ENCODE measurements around the gene AGL.
"Not testable (repeated sequence)": the region's sequence is repeated elsewhere in the genome, so short reads cannot be mapped to it uniquely, and the experiment has no call there.

The AGL gene

DNA sequence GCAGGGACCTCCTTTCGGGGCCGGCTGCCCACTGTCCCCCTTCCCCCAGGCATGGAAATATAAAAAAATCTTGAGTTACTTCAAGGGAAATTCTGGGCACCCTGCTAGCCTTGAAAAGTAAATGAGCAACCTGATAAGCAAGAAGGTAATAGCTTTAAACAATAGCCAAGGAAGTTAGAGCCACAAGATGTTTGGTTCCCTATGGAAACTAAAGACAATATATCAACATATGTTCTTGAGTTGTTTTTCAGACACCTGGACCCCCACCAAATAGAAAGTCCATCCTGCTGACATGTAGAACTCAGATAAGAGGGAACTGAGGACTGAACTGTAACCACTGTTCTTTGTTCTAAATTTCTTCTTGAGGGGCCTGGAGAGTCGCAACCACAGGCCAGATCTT, 100.3 kb downstream of the AGL start:
- no peak for DNase-seq

DNA sequence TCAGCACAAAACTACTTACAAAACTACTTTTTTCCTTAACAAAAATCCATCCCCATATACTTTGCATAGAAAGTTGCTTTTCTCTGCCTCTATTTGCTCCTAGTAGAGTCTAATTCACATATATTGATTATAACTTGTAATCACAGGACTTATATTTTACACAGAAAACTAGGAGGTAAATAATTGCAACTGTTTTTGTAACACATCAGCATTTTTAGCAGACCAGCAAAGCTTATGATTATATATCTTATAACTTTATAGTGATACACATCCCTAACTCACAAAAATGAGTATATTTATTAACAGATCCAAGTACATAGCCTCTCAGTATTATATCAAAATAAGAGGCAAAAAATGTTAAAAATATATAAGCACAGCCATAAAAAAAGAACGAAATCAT, 102.4 kb downstream of the AGL start:
- DNase-seq = no peak

DNA sequence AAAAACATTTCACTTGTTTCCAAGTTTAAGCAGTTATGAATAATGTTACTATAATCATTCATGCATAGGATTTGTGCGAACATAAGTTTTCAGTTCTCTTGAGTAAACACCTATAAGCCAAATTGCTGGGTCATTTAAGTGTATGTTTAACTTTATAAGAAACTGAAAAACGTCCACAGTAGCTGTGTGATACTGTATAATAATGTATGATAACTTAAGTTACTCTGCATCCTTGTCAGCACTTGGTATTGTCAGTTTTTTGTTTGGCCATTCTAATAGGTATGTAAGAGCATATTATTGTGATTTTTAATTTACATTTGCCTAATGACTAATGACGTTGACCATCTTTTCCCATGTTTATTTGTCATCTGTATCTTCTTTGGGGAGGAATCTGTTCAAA, 105.2 kb downstream of the AGL start:
- no peak for DNase-seq

DNA sequence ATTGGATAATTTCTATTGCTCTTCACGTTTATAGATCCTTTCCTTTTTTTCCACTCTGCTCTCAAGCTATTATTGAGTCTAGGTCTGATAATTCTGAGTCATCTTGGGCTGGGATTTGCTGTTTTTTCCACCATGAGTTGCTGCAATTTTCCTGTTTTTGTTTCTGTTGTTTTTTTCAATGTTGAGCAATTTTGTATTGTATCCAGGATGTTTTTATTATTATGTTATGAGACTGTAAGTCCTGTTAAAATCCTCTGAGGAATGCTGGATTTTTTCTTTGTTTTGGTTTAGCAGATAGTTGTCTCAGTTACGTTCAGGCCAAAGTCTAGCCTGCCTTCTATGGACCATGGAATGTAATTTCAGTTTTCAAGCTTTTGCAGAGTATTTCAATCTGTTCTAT, 106.6 kb downstream of the AGL start:
- no peak for DNase-seq

DNA sequence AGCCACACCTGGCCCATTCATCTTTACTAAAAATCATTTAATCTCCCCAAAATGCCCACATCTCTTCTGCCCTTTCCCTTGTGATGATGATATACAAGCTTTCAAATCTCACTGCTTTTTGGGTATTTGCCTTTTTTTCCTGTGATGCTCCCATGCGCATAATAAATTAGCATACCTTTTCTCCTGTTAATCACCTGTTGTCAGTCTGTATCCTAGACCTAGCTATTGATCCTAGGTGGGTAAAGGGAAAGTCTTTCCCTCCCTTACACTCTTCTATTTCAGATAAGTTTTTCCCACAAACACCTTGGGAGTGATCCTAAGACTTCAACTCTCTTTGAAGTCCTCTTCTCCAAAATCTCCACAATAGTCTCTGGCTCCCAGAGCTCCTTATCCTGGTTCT, 107.7 kb downstream of the AGL start:
- DNase-seq = no peak

DNA sequence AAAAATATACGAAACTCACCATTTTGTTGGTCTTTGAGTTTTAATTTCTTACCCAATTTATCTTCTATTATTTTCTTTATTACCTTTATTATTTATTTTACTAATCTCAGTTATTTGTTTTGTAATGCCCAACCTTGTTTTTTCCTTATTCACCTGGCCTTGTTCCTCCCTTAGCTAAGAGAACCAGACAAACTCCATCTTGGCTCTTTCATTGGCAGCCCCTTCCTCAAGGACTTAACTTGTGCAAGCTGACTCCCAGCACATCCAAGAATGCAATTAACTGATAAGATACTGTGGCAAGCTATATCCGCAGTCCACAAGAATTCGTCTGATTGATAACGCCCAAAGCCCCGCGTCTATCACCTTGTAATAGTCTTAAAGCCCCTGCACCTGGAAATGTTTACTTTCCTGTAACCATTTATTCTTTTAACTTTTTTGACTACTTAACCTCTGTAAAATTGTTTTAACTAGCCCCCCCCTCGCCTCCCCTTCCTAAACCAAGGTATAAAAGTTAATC, 109.1 kb downstream of the AGL start:
- DNase-seq = not testable (repeated sequence)

DNA sequence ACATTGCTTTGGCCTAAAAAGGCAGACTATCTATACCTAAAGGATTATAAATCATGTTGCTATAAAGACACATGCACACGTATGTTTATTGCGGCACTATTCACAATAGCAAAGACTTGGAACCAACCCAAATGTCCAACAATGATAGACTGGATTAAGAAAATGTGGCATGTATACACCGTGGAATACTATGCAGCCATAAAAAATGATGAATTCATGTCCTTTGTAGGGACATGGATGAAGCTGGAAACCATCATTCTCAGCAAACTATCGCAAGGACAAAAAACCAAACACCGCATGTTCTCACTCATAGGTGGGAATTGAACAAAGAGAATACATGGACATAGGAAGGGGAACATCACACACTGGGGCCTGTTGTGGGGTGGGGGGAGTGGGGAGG, 110.1 kb downstream of the AGL start:
- DNase-seq = not testable (repeated sequence)

DNA sequence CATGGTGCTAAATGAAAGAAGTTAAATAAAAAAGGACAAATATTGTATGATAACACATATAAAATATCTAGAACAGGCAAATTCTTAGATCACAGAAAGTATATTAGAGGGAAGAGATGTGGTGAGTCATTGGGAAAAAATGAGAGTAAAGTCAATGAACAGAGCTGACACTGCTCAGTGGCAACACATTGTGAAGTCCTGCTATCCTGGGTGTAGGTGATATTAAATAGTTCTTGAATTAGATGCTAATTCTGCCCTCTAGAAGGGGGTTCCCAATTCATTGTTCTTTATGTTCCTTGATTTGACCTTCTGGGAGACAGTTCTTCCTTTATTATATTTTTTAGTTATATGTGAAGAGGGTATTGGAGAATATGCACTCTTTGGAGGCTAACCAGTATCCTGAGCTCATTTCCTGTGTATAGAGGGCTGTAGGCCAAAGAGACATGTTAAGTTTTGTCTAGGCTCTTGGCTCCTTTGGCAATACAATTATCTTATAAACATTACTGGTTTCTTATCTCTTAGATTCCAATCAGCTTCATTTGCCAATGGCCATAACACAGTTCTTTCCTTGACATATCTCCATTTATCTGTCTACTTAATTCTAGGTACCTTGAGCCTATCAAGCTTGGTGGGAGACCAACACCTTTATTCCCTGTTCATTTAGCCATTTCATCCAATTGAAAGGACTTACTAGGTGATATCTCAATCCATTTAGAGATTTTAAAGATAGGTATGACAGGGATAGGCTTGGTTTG, 113.1 kb downstream of the AGL start:
- no peak for DNase-seq

DNA sequence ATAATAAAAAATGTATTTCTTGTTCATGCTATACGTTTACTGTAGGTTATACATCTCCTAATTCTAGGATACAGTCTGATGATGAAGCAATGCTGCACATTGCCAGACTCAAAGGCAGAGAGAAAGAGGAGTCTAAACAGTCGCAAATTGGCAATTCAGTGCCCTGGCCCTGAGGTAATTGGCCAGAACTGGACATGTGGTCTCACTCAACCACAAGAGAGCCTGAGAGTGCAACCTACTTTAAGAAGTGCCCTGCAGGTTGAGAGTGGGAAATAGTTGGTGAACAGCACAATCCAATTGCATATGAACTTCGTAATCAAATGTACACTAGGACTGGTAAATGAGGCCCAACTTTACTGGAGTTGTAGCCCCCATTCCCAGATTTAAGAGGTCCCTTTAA, 114.6 kb downstream of the AGL start:
- DNase-seq = no peak

DNA sequence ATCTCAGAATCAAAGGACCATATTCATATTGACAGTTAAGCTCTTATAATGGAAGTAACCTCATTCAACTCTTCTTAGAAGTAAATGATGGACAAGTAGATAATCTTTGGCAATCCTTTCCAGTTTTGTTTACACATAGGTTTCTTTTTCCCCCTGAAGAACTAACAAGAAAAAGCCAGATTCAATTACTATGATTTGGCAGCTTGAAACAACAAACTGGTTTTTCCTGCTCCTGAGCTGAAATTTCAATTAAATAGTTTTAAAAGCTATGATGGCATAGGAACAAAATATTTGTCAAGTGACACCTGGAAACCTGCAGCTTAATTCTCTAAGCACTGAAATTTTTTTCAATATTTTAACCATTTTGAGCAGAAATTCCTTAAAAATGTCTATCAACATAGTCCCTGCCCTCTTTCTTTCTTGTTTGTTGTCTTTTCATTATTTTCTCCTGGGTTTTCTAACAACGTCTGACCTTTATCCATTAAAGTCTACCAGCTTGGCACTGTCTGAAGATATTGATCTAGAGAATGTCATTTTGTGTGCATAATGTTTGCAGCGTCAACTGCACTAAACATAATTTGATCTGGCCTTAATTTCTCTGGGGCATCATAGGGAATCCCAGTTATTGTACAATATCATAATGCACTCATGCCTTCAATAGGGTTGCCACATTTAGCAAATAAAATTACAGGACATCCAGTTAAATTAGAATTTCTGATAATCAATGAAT, 115.7 kb downstream of the AGL start:
- DNase-seq = no peak

DNA sequence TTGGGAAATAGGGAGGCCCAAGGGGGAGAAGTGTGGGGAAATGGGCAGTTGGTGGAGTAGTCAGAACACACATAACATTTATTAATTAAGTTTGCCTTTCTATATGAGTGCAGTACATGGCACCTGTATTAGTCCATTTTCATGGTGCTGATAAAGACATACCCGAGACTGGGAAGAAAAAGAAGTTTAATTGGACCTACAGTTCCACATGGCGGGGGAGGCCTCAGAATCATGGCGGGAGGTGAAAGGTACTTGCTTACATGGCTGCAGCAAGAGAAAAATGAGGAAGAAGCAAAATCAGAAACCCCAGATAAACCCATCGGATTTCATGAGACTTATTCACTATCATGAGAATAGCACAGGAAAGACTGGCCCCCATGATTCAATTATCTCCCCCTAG, 118.1 kb downstream of the AGL start:
- DNase-seq = no peak

DNA sequence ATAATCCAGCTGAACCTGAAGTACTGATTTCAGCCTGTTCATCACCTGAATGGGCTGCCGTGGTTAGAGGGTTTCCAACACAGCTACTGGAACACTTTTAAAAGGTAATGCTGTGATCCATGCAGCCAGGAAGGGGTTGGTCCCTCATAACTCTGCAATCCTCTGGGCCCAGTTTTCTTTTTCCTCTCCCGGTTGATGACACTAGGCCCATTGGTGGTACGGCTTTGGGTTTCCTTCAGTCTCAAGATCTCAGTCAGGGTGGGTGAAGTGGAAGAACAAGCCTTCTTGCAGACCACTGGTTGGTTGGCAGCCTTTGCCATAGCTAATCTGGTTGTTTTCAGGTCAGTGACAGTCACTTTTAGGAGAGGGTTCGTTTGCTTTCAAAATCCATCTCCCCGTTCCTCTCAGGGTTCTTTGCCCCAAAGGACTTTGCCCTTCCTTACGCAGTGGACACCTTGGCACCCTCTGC, 119.1 kb downstream of the AGL start:
- DNase-seq = no peak

DNA sequence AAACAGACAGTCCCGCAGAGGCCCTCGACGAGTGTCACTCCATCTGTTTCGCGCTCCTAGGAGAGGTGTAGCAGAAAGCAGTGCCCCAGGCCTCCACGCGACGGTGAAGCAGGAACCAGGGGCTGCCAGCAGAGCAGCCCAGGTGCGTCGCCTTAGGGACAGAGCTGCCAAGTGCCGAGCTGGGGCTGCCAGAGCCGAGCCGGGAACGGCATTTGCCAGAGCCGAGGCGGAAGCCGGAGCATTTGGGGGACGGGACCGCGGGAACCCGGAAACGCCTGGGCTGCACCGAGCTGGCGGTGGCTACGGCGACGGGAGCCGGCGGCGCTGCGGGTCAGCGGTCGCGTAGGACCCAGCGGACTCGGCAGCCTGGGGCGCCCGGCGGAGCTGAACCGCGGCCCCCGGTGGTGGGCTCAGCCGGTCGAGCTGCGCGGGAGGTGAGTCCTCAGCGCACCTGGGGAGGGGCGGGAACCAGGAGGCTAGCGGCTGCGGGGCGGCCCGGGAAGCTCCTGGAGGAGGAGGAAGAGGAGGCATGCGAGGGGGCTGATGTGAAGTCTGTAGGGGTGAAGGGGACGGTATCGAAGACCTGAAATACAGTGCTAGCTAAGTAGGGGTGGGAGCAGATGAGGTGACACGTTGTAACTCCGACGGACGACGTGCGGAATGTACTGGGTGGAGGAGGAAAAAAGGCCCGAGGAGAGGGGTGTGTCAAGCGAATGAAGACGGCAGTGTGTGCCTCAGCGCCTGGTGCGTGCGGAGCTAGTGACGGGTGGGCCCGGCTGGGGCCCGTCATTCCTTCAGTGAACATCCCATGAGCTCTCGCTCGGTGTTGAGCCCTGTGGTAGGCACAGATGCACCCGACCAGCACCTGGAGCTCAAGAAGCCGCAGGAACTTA, 119.8 kb downstream of the AGL start, which contains the start of gene SLC35A3:
Gene SLC35A3, plus strand, starts transcription at position 268 of the 893 bp plus-strand sequence. CDS start 23,559 bp downstream, outside the sequence.
- DNase-seq = peak; percentile 67 to 69

DNA sequence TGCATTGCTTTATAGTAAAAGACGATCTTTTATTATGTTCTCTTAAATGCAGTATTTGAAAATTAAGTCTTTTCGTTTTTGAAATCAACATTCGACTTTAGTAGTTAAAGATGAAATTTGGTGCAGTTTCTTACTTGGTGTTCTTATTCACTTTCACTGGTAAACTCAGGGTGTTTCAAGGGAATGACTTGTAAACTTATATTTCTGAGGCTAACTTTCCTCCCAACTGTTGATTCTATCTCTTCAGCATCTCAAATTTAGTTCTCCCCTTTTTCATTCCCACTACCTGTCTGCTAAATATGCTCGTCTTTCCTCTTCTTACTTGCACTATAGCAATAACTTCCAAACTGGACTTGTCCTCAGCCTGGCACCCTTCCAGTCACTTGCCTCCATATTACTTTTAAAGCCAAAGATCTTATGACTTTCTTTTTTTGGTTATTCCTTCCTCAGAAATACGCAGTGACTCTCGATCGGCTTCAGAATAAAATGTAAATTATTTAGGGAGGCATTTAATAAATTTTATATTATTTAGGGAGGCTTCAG, 120.6 kb downstream of the AGL start:
- no peak for DNase-seq

DNA sequence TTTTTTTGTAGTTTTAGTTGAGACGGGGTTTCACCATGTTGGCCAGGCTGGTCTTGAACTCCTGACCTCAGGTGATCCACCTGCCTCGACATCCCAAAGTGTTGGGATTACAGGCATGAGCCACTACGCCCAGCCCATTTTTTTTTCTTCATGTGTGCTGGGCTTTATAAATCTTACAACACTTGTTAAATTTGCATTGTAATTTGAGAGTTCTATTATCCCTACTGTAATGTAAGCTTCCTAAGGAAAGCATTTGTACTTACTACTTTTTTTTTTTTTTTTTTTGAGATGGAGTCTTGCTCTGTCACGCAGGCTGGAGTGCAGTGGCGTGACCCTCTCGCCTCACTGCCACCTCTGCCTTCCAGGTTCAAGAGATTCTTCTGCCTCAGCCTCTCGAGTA, 121.9 kb downstream of the AGL start:
- DNase-seq = not testable (repeated sequence)

All from activated CD4-positive, alpha-beta T cell treated with anti-CD3 and anti-CD28 coated beads, Interleukin-2, amount 50 U/mL, for 4 hours (primary cell).